ENCODE data around the gene NSG1. TPM values are rescaled to one million over a fixed set of nuclear protein-coding genes. Genes with fewer than 3 reads are reported as not detected.

NSG1 gene
- total RNA-seq, 1 donor from 2014 or later, result not detected

DNA sequence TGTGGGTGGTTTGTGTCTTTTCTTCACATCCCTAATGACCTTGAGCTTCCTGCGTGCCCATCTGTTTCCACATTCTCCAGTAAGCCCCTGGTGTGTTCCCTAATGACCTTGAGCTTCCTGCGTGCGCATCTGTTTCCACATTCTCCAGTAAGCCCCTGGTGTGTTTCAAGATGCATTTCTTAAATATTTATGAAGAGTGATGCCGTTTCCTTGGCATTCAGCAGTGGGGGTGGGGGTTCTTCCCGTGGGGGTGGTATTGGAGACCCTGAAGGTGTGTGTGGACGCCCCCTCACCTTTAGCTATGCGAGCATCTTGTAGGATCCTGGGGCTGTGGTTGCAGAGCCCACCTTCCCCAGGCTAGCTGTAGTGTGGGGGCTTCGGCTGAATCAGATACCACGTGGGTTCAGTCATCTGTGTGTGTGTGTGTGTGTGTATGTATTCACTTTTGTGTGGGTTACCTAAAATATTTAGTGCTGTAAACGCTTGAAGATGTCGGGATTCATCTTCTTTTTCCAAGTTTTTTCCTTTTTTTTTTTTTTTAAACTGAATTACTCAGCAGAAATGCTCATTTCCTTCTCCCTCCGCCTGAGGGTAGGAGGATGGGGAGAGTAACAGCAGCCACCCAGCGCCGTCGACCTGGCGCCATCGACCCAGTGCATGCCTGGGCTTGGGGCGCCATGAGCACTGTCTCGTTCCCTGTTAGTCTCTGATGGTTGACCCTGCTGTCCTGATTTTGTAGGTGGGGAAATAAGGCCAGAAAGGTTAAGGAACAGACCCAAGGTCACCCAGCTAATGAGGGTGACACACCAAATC is 9.9 kb downstream of the NSG1 start:
- no peak overlapping the region for H3K27ac Mint-ChIP-seq (ENCODE audit: unreplicated experiment)
- no peak overlapping the region for H3K4me3 Mint-ChIP-seq (ENCODE audit: unreplicated experiment)
- H3K36me3 Mint-ChIP-seq (ENCODE audit: unreplicated experiment), result no peaks in the 10 kb centered on the region
- peaks cover 13% of the 10 kb centered on the region for H3K9me3 Mint-ChIP-seq (ENCODE audit: unreplicated experiment)
- DNase-seq (ENCODE audit: extremely low spot score, unreplicated experiment), result no peak
- TF ChIP-seq, protein P1, sequence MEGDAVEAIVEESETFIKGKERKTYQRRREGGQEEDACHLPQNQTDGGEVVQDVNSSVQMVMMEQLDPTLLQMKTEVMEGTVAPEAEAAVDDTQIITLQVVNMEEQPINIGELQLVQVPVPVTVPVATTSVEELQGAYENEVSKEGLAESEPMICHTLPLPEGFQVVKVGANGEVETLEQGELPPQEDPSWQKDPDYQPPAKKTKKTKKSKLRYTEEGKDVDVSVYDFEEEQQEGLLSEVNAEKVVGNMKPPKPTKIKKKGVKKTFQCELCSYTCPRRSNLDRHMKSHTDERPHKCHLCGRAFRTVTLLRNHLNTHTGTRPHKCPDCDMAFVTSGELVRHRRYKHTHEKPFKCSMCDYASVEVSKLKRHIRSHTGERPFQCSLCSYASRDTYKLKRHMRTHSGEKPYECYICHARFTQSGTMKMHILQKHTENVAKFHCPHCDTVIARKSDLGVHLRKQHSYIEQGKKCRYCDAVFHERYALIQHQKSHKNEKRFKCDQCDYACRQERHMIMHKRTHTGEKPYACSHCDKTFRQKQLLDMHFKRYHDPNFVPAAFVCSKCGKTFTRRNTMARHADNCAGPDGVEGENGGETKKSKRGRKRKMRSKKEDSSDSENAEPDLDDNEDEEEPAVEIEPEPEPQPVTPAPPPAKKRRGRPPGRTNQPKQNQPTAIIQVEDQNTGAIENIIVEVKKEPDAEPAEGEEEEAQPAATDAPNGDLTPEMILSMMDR (IDR thresholded peaks at IDR 0.05), result no peak
- H3K4me1 Mint-ChIP-seq (ENCODE audit: unreplicated experiment), result peaks cover 6% of the 10 kb centered on the region
- peaks cover 58% of the 10 kb centered on the region for H3K27me3 Mint-ChIP-seq (ENCODE audit: unreplicated experiment)

DNA sequence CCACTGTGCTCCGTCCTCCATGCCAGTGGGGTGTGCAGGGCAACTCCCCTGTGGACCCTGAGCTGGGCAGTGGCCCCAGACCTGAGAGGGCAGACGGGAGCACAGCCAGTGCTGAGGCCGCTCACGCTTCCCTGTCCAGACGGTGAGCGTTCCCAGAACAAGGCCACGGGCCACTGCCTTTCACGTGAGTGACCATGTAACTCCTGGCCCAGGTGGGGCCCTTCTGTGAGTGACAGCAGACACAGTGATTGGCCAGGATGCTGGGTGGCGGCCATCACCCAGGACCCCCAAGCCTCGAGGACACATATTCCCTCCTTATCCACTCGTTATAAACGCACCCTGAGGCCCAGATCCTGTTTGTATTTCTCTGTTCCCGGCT is 10.5 kb downstream of the NSG1 start:
- DNase-seq (ENCODE audit: extremely low spot score, unreplicated experiment), result no peak
- H3K4me1 Mint-ChIP-seq (ENCODE audit: unreplicated experiment), result peaks cover 6% of the 10 kb centered on the region
- H3K27me3 Mint-ChIP-seq (ENCODE audit: unreplicated experiment), result peaks cover 55% of the 10 kb centered on the region
- no peak overlapping the region for H3K27ac Mint-ChIP-seq (ENCODE audit: unreplicated experiment)
- TF ChIP-seq, protein P1 (IDR thresholded peaks at IDR 0.05), result no peak
- no peak overlapping the region for H3K4me3 Mint-ChIP-seq (ENCODE audit: unreplicated experiment)
- H3K36me3 Mint-ChIP-seq (ENCODE audit: unreplicated experiment), result no peaks in the 10 kb centered on the region
- H3K9me3 Mint-ChIP-seq (ENCODE audit: unreplicated experiment), result peaks cover 13% of the 10 kb centered on the region

DNA sequence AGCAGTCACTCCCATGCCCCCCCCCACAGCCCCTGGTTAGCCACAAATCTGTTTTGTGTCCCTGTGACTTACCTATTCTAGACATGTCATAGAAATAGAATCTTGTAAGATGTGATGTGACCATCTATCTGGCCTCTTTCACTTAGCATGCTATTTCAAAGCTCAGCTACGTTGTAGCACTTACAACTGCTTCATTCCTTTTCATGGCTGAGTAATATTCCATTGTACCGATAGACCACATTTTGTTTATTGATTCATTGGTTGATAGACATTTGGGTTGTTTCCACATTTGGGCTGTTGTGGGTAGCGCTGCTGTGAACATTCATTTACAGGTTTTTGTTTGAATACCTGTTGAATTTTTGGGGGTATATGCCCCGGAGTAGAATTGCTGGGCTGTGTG is 11.5 kb downstream of the NSG1 start:
- DNase-seq (ENCODE audit: extremely low spot score, unreplicated experiment), result no peak
- TF ChIP-seq, protein P1 (IDR thresholded peaks at IDR 0.05), result no peak

DNA sequence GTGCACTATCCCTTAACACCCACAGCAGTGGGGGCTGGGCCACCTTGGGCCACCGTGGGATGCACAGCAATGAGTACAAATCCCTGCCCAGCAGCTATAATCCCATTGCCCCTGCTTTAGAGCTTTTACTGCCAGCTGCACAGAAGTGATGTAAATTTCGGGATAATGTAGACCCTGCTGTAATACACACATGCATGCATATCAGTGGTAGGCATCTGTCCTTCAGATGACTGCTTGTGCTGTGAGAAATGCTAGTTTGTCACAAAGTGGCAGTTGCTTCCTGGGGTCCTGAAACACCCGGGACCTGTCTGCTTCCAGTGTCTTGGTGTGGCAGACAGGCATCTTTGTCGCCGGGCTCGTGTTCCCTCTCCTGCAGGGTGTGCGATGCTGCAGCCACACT is 14.1 kb downstream of the NSG1 start:
- Mint-ChIP-seq H3K4me3 (ENCODE audit: unreplicated experiment) (no peak overlapping the region), H3K36me3 (ENCODE audit: unreplicated experiment) (no peaks in the 10 kb centered on the region), H3K27ac (ENCODE audit: unreplicated experiment) (no peak overlapping the region), H3K27me3 (ENCODE audit: unreplicated experiment) (peaks cover 42% of the 10 kb centered on the region), H3K9me3 (ENCODE audit: unreplicated experiment) (peaks cover 13% of the 10 kb centered on the region), H3K4me1 (ENCODE audit: unreplicated experiment) (peaks cover 6% of the 10 kb centered on the region)
- DNase-seq (ENCODE audit: extremely low spot score, unreplicated experiment), result no peak
- TF ChIP-seq, protein P1 (IDR thresholded peaks at IDR 0.05), result no peak

More for the DNA sequence above, 11.5 kb downstream of the NSG1 start:
- H3K9me3 Mint-ChIP-seq (ENCODE audit: unreplicated experiment), result peaks cover 13% of the 10 kb centered on the region
- no peak overlapping the region for H3K27ac Mint-ChIP-seq (ENCODE audit: unreplicated experiment)
- H3K36me3 Mint-ChIP-seq (ENCODE audit: unreplicated experiment), result no peaks in the 10 kb centered on the region
- H3K4me1 Mint-ChIP-seq (ENCODE audit: unreplicated experiment), result peaks cover 6% of the 10 kb centered on the region
- no peak overlapping the region for H3K4me3 Mint-ChIP-seq (ENCODE audit: unreplicated experiment)
- peaks cover 57% of the 10 kb centered on the region for H3K27me3 Mint-ChIP-seq (ENCODE audit: unreplicated experiment)

DNA sequence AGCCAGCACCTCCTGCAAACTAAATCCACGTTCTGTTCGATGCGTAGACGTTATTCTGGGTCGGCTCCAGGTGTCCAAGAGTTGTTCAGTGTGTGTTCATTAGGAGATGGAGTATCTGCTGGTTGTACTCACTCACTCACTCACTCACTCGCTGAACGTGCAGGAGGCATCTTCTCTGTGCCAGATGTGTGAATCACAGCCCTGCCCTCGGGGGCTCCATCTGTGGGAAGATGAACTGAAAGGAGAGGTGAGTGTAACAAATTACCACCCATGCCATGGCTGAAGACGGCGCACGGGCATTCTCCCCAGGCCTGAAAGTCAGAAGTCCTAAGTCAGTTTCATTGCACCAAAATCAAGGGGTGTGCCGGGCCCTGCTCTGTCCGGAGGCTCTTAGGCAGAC is 16.1 kb downstream of the NSG1 start:
- Mint-ChIP-seq H3K4me1 (ENCODE audit: unreplicated experiment) (no peaks in the 10 kb centered on the region), H3K27ac (ENCODE audit: unreplicated experiment) (no peak overlapping the region), H3K27me3 (ENCODE audit: unreplicated experiment) (peaks cover 30% of the 10 kb centered on the region), H3K36me3 (ENCODE audit: unreplicated experiment) (no peaks in the 10 kb centered on the region), H3K4me3 (ENCODE audit: unreplicated experiment) (no peak overlapping the region), H3K9me3 (ENCODE audit: unreplicated experiment) (peaks cover 13% of the 10 kb centered on the region)
- TF ChIP-seq, protein P1 (IDR thresholded peaks at IDR 0.05), result no peak
- no peak for DNase-seq (ENCODE audit: extremely low spot score, unreplicated experiment)

Measured in osteocyte (in vitro differentiated cells).